CMK (cell line): ENCODE data around the gene SLC27A6.

Experiments used
- DNase-seq: peaks from one replicate; pipeline ENCODE4 v3.0.0-alpha.2; 2010; ENCODE audit warnings: low read depth

The SLC27A6 gene

GRCh38 chr5:129063483-129064113, 98.3 kb downstream of the SLC27A6 start:
- no peak for DNase-seq

DNA sequence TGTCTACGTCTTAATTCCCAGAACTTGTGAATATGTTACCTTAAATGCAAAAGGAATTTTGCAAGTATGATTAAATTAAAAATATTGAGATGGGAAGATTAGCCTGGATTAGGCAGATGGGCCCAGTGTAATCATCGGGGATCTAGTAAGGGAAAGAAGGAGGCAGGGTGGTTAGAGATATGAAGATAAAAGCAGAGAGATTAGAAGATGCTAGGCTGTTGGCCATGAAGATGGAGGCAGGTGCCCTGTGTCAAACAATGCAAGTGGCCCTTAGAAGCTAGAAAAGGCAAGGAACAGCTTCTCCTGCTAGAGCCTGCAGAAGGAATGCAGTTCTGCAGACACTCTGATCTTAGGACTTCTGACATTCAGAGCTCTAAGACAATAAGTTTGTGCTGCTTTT, 100.4 kb downstream of the SLC27A6 start:
- DNase-seq = no peak

GRCh38 chr5:129067745-129068144, 102.5 kb downstream of the SLC27A6 start:
- no peak for DNase-seq

DNA sequence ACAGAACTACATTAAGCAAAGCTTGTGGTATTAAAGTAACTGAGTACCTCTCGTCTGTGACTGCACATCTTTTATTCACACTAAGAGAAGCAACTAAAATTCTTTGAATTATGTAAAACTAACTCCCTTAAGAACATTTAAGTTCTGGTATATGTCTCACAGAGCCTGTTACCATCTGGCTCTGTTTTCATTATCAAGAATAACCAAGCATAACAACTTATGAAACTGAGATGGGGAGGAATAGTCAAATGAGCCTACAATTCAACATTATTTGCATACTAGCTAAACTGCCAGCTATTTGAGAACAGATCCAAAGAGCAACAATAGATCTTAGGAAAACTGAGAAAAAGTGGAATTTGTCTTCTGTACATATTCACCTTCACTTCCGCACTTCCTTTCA, 104.0 kb downstream of the SLC27A6 start:
- DNase-seq = no peak

- DNase-seq = no peak
Measured at GRCh38 chr5:129073111-129073510, 107.8 kb downstream of the SLC27A6 start.

- no peak for DNase-seq
Measured at GRCh38 chr5:129074903-129075302, 109.6 kb downstream of the SLC27A6 start.

- DNase-seq = no peak
Measured at GRCh38 chr5:129077433-129078075, 112.3 kb downstream of the SLC27A6 start.

DNA sequence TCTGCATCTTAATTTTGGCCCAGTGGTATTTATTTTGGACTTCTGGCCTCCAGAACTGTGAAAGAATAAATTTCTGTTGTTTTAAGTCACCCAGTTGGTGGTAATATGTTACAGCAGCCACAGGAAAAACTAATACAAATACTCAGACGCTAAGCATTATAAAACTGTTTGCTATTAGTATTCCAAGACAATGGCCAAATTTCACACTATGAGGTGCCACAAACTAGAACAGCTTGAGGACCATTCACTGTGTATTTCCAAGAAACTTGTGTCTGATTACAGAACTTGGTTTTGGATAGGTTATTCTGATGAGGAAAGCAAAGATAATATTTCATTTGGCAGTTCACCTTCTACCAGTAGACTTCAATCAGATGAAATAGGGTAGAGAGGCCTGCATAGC, 113.0 kb downstream of the SLC27A6 start:
- DNase-seq = no peak

GRCh38 chr5:129078660-129079059, 113.4 kb downstream of the SLC27A6 start:
- DNase-seq = no peak

DNA sequence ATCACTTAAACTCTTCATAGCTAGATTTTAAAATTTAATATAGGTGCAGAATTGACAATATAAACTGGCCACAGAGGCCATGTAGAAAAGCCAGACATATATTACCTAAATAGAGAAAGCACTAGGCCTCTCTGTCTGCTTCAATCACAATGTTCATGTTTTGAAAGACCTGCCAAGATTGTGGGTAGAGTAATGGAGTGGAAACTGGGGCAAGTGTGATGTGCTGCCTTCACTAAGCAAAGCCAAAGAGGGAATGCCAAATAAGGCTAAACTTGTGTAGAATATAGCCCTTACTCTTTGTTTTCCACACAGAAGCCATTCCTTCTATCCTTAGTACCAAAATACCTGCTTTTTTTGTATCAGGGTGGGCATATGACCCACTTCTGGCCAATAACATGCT, 114.2 kb downstream of the SLC27A6 start:
- no peak for DNase-seq

GRCh38 chr5:129080766-129081165, 115.5 kb downstream of the SLC27A6 start:
- DNase-seq = no peak

- DNase-seq = peak; percentile 29
Measured at GRCh38 chr5:129082225-129083136, 117.2 kb downstream of the SLC27A6 start.
